Ramos (cell line): Measurements from ENCODE around the gene SDS.
"Not testable (repeated sequence)": the region's sequence is repeated elsewhere in the genome, so short reads cannot be mapped to it uniquely, and the experiment has no call there.

Experiments
- in situ Hi-C: fragments of 300-500 bp; cut with MboI; formaldehyde crosslinking; loops from one replicate; pipeline ENCODE4 v1.14.3; 2022; ENCODE audit warnings: low sequenced_read_pairs; ENCODE audit not compliant: unreplicated experiment

Gene SDS

GRCh38 chr12:113359133-113359938 lies 44.4 kb downstream of the SDS start:
- in situ Hi-C loops: no loop called here

- in situ Hi-C loops: no loop called here
Observed at GRCh38 chr12:113358381-113359132, 45.1 kb downstream of the SDS start, which contains the start of gene PLBD2. TSS of gene PLBD2 (plus strand) at chr12:113358587. CDS start at chr12:113358601, 14 bp downstream.

- in situ Hi-C loops: not testable (repeated sequence)
Observed at GRCh38 chr12:113354192-113354591, 49.5 kb downstream of the SDS start.

- in situ Hi-C loops: no loop called here
Observed at GRCh38 chr12:113351089-113351488, 52.6 kb downstream of the SDS start.

GRCh38 chr12:113348849-113349536 lies 54.7 kb downstream of the SDS start:
- in situ Hi-C loops: no loop called here

- in situ Hi-C loops: no loop called here
Observed at GRCh38 chr12:113347892-113348291, 55.8 kb downstream of the SDS start.

GRCh38 chr12:113347107-113347506 lies 56.6 kb downstream of the SDS start:
- in situ Hi-C loops: no loop called here

GRCh38 chr12:113346353-113346752 lies 57.3 kb downstream of the SDS start:
- in situ Hi-C loops: no loop called here

- in situ Hi-C loops: no loop called here
Observed at GRCh38 chr12:113345318-113345717, 58.4 kb downstream of the SDS start.
